Mucosa of rectum (tissue), 2 donors: ENCODE measurements around the gene SUSD6.

Experiments
- H3K27ac ChIP-seq, 2 donors: one replicate each; pipeline ENCODE4 v1.7.0; 2013; ENCODE audit warnings: inconsistent platforms in 2 of 2, low read depth in 2 of 2, low read length in 2 of 2
- H3K27me3 ChIP-seq, 2 donors: one replicate each; pipeline ENCODE4 v1.7.0; 2013; ENCODE audit warnings: low read length in 2 of 2; ENCODE audit not compliant: control insufficient read depth in 2 of 2, insufficient read depth in 2 of 2
- H3K36me3 ChIP-seq, 2 donors: one replicate each; pipeline ENCODE4 v1.7.0; 2013; ENCODE audit warnings: low read length in 2 of 2; ENCODE audit not compliant: control insufficient read depth in 2 of 2, insufficient read depth in 2 of 2
- H3K4me1 ChIP-seq, 2 donors: one replicate each; pipeline ENCODE4 v1.7.0; 2013; ENCODE audit warnings: low read length in 2 of 2, mild to moderate bottlenecking in 1 of 2; ENCODE audit not compliant: control insufficient read depth in 2 of 2, insufficient read depth in 2 of 2
- H3K4me3 ChIP-seq, 2 donors: one replicate each; pipeline ENCODE4 v1.7.0; 2013; ENCODE audit warnings: low read length in 2 of 2
- H3K9ac ChIP-seq, 2 donors: one replicate each; pipeline ENCODE4 v1.7.0; 2013; ENCODE audit warnings: low read length in 2 of 2, low read depth in 1 of 2, mild to moderate bottlenecking in 1 of 2
- H3K9me3 ChIP-seq, 2 donors: one replicate each; pipeline ENCODE4 v1.7.0; 2013; ENCODE audit warnings: low read length in 2 of 2; ENCODE audit not compliant: control insufficient read depth in 2 of 2
- donor health status: healthy.
- donor health status: Normal muscosa, but diverticular disease.

SUSD6 gene, protein sequence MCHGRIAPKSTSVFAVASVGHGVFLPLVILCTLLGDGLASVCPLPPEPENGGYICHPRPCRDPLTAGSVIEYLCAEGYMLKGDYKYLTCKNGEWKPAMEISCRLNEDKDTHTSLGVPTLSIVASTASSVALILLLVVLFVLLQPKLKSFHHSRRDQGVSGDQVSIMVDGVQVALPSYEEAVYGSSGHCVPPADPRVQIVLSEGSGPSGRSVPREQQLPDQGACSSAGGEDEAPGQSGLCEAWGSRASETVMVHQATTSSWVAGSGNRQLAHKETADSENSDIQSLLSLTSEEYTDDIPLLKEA

DNA sequence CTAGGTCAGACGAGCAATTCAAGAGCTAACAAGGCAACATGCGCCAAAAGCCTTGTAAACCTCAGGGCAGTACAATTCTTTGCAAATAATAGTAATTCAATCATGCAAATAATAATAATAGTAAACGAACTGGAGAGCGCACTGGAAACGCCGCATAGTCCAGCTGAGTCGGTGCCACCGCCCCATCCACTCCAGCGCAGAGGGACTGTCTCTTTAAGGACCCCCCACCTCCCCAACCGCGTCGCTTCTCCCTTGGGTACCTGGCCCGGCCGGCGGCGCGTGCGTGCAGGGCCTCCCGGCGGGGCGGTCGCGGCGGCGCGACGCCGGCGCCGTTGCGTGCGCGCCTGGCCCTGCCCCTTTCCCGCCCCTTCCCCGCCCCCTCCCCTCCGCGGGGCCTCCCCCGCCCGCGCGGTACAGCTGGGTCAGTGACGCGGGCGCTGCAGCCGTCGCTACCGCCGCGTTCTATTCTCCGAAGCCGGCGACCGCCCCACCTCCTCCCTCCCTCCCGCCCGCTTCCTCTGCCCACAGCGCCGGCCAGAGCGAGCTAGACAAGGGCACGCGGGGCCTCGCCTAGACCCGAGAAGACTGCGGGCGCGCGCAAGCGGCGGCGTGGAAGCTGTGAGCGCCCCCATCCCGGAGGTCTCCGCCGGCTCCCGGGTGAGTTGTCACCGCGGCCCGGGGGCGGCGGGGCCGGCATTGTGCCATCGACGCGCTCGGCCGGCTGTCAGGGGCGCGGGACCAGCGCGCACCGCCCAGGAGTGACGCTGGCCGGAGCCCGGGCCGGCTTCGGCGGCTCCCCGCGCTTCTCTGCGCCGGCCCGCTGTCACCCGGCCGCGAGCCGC, at the start of gene SUSD6:
Gene SUSD6 (plus strand): TSS at position 425 of the 842 bp plus-strand sequence. CDS start 46,997 bp downstream, outside the sequence.
- Histone ChIP-seq H3K27ac (peak within 1 kb of the TSS; percentile 92 to 94), H3K36me3 (no peaks in the 10 kb centered on the region), H3K9ac (peak within 1 kb of the TSS; percentile 90 to 95)

DNA sequence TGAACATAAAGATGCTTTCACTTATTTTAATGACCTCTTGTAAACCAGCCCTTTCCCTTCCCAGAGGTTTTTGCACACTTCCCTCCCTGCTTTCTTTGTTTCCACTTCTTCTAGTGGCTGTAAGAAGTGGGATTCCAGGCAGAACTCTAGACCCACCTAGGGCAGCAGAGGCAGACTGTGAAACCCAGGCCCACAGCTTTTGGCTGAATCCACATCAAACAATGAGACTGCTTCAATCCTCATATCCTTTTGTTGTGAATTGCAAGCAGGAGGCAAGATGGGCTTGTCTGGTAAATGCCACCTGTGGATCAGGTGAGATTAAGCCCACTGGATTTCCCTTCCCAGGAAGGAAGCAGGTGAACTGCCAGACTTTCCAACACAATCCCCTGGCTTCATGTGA, 49.5 kb upstream of the SUSD6 start:
- Histone ChIP-seq H3K4me3 (no peak overlapping the region), H3K9me3 (no peaks in the 10 kb centered on the region), H3K36me3 (no peaks in the 10 kb centered on the region), H3K9ac (no peak overlapping the region), H3K27ac (no peak overlapping the region), H3K4me1 (no peaks in the 10 kb centered on the region), H3K27me3 (peaks cover 25 to 27% of the 10 kb centered on the region in 2 donors)

More for the DNA sequence above, at the start of gene SUSD6:
- Histone ChIP-seq H3K9me3 (no peaks in the 10 kb centered on the region), H3K4me3 (peak within 1 kb of the TSS; percentile 63 to 89), H3K4me1 (peaks cover 49 to 52% of the 10 kb centered on the region in 2 donors), H3K27me3 (no peaks in the 10 kb centered on the region)

DNA sequence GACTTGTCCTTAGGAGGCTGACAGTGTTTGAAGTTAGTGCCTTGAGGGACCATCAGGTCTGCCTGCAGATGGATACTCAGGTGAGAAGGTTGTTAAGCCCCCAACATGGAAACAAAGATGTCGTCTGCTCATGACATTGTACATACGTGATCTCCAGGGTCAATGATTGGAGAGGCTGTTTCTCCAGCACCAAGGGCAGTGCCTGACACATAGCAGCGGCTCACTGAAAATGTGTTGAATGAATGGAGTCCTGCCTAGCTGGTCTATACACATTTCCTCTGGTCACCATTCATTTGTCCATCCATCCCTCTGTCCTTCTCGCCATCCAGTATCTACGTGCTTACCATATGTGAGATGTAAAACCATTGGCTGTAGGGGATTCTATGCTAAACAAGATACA, 43.8 kb upstream of the SUSD6 start:
- Histone ChIP-seq H3K4me3 (no peak overlapping the region), H3K9ac (no peak overlapping the region), H3K27me3 (peaks cover 44 to 50% of the 10 kb centered on the region in 2 donors), H3K9me3 (no peaks in the 10 kb centered on the region), H3K36me3 (no peaks in the 10 kb centered on the region), H3K27ac (no peak overlapping the region), H3K4me1 (peaks cover 0 to 8% of the 10 kb centered on the region in 2 donors)

DNA sequence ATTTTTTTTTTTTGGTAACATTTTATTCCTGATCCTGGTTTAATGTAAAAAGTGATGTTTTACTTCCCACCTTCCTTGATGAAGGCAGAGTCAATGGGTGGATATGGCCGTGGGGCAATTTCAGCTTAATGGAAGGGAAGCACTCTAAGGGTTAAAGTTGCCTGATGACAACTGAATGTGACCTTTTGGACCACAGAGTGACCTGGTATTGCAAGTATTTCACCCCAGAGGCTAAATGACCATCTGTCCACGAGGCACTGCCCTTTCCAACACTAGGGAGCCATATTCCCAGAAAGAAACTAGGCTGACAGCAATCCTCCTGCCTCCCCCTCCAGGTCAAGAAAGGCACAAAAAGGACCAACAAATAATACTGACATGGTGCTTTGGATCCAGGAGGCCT, 41.5 kb upstream of the SUSD6 start:
- Histone ChIP-seq H3K9ac (no peak overlapping the region), H3K27me3 (peaks cover 46 to 55% of the 10 kb centered on the region in 2 donors), H3K36me3 (no peaks in the 10 kb centered on the region), H3K4me1 (peaks cover 0 to 17% of the 10 kb centered on the region in 2 donors), H3K9me3 (no peaks in the 10 kb centered on the region), H3K4me3 (no peak overlapping the region), H3K27ac (no peak overlapping the region)

DNA sequence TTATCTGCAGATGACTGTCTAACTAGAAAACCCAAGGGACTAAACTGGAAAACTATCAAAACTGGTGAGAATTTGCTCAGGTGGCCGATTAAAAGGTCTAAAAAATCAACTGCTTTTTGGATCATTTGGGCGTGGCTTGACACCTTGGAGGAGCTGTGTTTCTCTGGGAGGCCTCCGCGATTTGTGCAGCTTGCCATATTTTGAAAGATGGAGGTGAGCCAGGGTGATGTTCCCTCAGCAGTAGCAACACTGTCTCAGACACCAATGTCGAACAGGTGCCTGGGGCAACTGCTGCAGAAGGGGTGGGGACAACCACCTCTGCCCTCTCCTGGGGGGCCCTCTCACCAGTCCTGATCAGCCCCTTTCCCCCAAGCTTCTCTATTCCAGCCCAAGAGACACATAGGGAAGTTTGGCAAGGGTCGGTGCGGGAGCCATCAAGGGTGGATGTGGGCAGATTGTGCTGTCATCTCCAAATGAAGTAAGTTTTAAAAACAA, 40.5 kb upstream of the SUSD6 start:
- Histone ChIP-seq H3K36me3 (no peaks in the 10 kb centered on the region), H3K4me3 (no peak overlapping the region), H3K27ac (no peak overlapping the region), H3K9ac (no peak overlapping the region), H3K4me1 (peaks cover 0 to 17% of the 10 kb centered on the region in 2 donors), H3K9me3 (no peaks in the 10 kb centered on the region), H3K27me3 (peaks cover 42 to 50% of the 10 kb centered on the region in 2 donors)

DNA sequence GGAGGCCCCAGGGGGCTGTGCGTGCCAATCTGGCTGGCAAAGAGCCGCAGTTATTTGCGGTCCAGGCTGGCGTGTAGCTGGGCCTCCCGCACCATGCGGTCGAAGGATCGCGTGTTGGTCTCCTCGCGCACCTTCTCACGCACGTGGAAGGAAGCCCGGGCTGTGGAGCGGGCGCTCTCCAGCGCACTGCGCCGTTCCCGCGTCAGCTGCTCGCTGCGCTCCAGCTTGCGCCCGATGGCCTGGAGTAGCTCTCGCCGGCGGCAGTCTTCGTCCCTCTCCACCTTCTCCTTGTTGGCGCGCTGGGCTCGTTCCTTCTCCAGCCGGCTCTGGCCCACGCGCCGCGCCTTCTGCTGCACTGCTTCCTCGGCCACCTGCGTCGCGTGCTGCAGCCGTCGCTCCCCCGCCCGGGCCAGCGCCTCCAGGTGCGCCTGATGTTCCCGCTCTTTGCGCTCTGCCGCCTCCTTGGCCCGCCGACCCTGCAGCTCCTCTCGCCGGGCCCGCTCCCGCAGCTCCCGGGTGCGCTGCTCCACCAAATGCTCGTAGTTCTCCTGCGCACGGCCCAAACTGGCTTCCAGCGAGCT, 39.9 kb upstream of the SUSD6 start:
- no peaks in the 10 kb centered on the region for H3K36me3 ChIP-seq
- peak overlapping the region; percentile 23 to 25 for H3K4me3 ChIP-seq
- H3K9me3 ChIP-seq = no peaks in the 10 kb centered on the region
- peaks cover 43 to 48% of the 10 kb centered on the region in 2 donors for H3K27me3 ChIP-seq
- H3K4me1 ChIP-seq = peaks cover 0 to 17% of the 10 kb centered on the region in 2 donors
- H3K9ac ChIP-seq = no peak overlapping the region
- H3K27ac ChIP-seq = no peak overlapping the region

DNA sequence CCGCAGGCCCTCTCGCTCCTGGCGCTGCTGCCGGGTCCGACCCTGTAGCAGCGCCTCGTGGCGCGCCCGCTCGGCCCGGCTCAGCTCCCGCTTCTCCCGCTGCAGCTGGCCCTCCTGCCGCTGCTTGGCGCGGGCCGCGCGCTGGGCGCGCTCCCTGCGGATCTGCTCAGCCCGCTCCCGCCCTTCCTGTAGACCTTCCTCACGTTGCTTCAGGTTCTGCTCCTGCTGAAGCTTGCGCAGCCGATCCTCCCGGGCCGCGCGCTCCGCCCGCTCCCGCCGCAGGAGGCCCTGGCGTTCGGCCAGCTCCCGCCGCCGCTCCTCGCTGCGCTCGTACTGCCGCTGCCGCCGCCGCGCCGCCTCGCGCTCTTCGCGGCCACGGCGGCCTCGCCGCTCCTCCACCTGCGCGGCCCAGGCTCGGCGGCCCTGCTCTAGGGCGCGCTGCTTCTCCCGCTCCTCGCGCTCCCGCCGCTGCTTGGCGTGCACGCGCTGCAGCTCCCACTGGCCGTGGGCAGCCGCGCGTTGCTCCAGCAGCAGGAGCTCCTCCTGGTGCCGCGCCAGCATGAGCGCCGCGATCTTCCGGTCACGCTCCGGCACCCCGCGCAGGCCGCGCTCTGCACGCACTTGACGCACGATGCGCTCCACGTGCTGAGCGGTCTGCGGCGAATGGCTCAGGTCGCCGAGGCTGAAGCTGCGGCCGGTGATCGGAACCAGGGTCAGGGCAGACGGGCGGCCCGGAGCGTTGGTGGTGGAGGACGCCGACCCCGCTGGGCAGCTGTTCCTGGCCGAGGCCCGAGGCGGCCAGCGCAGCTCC, 39.2 kb upstream of the SUSD6 start:
- Histone ChIP-seq H3K9me3 (no peaks in the 10 kb centered on the region), H3K36me3 (no peaks in the 10 kb centered on the region), H3K27ac (no peak overlapping the region), H3K27me3 (peaks cover 46 to 49% of the 10 kb centered on the region in 2 donors), H3K9ac (no peak overlapping the region), H3K4me1 (peaks cover 0 to 17% of the 10 kb centered on the region in 2 donors), H3K4me3 (peak overlapping the region; percentile 23 to 25)

DNA sequence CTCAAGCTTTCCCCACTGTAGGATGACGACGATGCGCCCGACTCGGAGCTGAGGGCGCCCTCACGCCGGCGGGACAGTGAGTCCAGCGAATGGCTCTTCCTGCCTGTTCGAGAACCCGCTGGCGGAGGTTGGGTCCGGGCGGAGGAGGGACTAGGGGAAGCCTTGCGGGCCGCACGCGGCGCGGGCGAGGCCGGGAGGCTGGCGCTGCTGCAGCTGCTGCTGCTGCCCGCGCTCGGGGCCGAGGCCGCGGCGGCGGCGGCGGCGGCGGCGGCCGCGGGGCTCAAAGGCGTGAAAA, 38.6 kb upstream of the SUSD6 start:
- H3K9ac ChIP-seq = no peak overlapping the region
- H3K36me3 ChIP-seq = no peaks in the 10 kb centered on the region
- peaks cover 40 to 45% of the 10 kb centered on the region in 2 donors for H3K27me3 ChIP-seq
- H3K9me3 ChIP-seq = no peaks in the 10 kb centered on the region
- no peak overlapping the region for H3K27ac ChIP-seq
- no peak overlapping the region for H3K4me3 ChIP-seq
- peaks cover 0 to 17% of the 10 kb centered on the region in 2 donors for H3K4me1 ChIP-seq

DNA sequence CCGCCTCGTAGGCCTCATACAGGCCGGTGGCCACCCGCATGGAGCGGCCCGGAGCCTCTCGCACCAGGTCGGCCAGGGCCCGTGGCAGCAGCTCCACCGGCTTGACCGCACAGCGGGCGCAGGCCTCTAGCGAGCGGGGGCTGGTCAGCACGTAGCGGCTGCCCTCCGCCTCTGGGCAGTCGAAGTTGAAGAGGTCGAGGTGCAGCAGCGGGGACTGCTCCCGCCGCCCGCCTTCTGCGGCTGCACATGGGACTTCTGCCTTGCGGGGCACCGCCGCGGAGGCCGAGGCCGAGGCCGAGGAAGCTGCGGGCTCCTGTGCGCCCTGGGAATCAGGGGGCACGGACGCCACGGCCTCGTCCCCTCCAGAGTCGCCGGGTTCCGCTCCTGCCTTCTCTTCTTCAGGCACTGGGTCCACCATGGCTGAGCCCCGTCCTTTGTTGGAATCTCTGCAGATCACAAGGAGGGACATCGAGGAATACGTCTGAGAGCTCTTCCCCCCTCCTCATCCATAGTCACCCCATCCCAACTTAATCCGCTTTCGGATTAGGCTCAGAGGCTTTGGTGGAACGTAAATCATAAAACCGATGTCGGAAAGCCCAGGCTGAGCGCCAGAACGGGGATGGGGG, 38.1 kb upstream of the SUSD6 start:
- H3K4me3 ChIP-seq = peak overlapping the region in 1 of 2 donors; percentile 13

More for the DNA sequence above, 38.1 kb upstream of the SUSD6 start:
- H3K36me3 ChIP-seq = no peaks in the 10 kb centered on the region
- H3K9ac ChIP-seq = no peak overlapping the region
- H3K27ac ChIP-seq = no peak overlapping the region
- peaks cover 0 to 17% of the 10 kb centered on the region in 2 donors for H3K4me1 ChIP-seq
- H3K9me3 ChIP-seq = no peaks in the 10 kb centered on the region
- peaks cover 36 to 45% of the 10 kb centered on the region in 2 donors for H3K27me3 ChIP-seq
